ENCODE data around the gene XAGE1B.
"Not testable (repeated sequence)": the region's sequence is repeated elsewhere in the genome, so short reads cannot be mapped to it uniquely, and the experiment has no call there.

Gene XAGE1B

DNA sequence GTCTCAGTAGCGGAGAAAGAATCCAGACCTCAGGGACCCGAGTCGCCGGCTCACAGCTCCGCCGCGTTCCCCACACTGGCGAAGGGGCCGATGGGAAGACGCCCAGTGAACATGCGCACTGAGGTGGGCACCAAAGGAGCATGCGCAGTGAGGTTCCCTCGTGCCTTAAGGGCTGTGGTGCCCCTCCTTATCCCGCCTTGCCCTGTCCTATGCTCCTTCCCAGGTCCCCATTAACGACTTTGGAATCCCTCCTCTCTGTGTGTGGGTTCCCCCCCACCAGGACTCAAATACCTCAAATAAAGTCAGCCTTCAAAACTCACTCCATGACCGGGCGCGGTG lies at the start of gene XAGE1B:
Gene XAGE1B, minus strand, starts transcription at position 77 of the 339 bp plus-strand sequence. CDS start 1,536 bp downstream, outside the sequence.
- H3K9me3 ChIP-seq (ENCODE audit: control insufficient read depth, insufficient read depth, low read length); H3F3A ChIP-seq (ENCODE audit: control insufficient read depth, insufficient read depth); H3K4me3 ChIP-seq (ENCODE audit: low read length); H3K4me1 ChIP-seq (ENCODE audit: control insufficient read depth, low read length); H3K4me2 ChIP-seq (ENCODE audit: low read length); H4K20me1 ChIP-seq (ENCODE audit: control insufficient read depth, insufficient read depth, low read depth, low read length); H3K9me2 ChIP-seq (replicated peaks; ENCODE audit: control insufficient read depth, low read length); H3K79me2 ChIP-seq (ENCODE audit: control insufficient read depth, low read length); H3K27me3 ChIP-seq (ENCODE audit: control insufficient read depth, low read length); H3K27ac ChIP-seq (ENCODE audit: low read depth, low read length); H3K36me3 ChIP-seq (ENCODE audit: control insufficient read depth, low read length): not testable (repeated sequence)

DNA sequence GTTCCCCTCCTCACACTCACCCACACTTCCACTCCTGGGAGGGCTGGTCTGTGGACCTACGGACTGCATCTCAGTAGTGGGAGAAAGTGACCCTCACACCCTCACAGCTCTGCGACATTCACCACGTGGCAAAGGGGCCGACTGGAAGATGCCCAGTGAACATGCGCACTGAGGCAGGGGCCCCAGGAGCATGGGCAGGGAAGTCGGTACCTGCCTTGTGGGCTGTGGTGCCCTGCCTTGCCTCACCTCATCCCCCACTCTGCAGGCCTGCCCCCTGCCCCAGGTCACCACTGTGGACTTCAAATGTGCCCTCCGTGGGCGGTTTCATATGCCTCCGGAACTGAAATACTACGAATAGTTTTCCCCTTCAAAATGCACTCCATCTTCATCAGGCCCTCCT lies 46.2 kb upstream of the XAGE1B start:
- TF ChIP-seq, protein P1, sequence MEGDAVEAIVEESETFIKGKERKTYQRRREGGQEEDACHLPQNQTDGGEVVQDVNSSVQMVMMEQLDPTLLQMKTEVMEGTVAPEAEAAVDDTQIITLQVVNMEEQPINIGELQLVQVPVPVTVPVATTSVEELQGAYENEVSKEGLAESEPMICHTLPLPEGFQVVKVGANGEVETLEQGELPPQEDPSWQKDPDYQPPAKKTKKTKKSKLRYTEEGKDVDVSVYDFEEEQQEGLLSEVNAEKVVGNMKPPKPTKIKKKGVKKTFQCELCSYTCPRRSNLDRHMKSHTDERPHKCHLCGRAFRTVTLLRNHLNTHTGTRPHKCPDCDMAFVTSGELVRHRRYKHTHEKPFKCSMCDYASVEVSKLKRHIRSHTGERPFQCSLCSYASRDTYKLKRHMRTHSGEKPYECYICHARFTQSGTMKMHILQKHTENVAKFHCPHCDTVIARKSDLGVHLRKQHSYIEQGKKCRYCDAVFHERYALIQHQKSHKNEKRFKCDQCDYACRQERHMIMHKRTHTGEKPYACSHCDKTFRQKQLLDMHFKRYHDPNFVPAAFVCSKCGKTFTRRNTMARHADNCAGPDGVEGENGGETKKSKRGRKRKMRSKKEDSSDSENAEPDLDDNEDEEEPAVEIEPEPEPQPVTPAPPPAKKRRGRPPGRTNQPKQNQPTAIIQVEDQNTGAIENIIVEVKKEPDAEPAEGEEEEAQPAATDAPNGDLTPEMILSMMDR (IDR thresholded peaks at IDR 0.05; ENCODE audit: low read depth, low read length, poor library complexity, severe bottlenecking), result no peak
- TF ChIP-seq EZH2phosphoT487 (IDR thresholded peaks at IDR 0.05; ENCODE audit: borderline replicate concordance, low read length), result no peak
- Histone ChIP-seq H3K27ac (ENCODE audit: low read depth, low read length) (no peak overlapping the region), H3K4me1 (ENCODE audit: control insufficient read depth, low read length) (no peaks in the 10 kb centered on the region), H3F3A (ENCODE audit: control insufficient read depth, insufficient read depth) (no peaks in the 10 kb centered on the region), H3K9me3 (ENCODE audit: control insufficient read depth, insufficient read depth, low read length) (no peaks in the 10 kb centered on the region), H3K4me2 (ENCODE audit: low read length) (no peak overlapping the region), H3K36me3 (ENCODE audit: control insufficient read depth, low read length) (no peaks in the 10 kb centered on the region), H3K4me3 (ENCODE audit: low read length) (no peak overlapping the region), H3K79me2 (ENCODE audit: control insufficient read depth, low read length) (no peaks in the 10 kb centered on the region), H4K20me1 (ENCODE audit: control insufficient read depth, insufficient read depth, low read depth, low read length) (no peaks in the 10 kb centered on the region), H3K9me2 (replicated peaks; ENCODE audit: control insufficient read depth, low read length) (no peaks in the 10 kb centered on the region), H3K27me3 (ENCODE audit: control insufficient read depth, low read length) (no peaks in the 10 kb centered on the region)

DNA sequence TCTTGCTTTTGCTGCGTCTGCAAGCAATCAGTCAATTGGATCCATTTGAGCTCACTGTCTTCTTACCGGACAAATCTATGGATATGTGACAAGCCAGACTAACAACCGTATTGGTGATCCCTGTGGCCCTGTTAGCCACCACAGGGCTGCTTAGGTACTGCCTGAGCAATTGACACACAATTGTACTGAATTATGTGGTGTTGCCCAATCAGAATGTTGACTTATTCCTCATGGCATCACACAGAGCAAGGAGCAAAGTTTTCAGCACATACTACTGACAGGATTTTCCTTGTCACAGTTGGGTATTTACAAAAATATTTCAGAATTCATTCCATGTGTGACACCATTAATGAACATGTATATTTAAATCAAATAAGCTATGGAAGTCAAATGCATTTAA lies 41.3 kb upstream of the XAGE1B start:
- H3K36me3 ChIP-seq (ENCODE audit: control insufficient read depth, low read length), result no peaks in the 10 kb centered on the region
- H4K20me1 ChIP-seq (ENCODE audit: control insufficient read depth, insufficient read depth, low read depth, low read length), result no peaks in the 10 kb centered on the region
- TF ChIP-seq, protein P1 (IDR thresholded peaks at IDR 0.05; ENCODE audit: low read depth, low read length, poor library complexity, severe bottlenecking), result no peak
- TF ChIP-seq EZH2phosphoT487 (IDR thresholded peaks at IDR 0.05; ENCODE audit: borderline replicate concordance, low read length), result no peak
- H3K79me2 ChIP-seq (ENCODE audit: control insufficient read depth, low read length), result no peaks in the 10 kb centered on the region
- no peak overlapping the region for H3K4me2 ChIP-seq (ENCODE audit: low read length)
- no peaks in the 10 kb centered on the region for H3K9me3 ChIP-seq (ENCODE audit: control insufficient read depth, insufficient read depth, low read length)
- H3K27me3 ChIP-seq (ENCODE audit: control insufficient read depth, low read length), result no peaks in the 10 kb centered on the region
- H3K4me1 ChIP-seq (ENCODE audit: control insufficient read depth, low read length), result no peaks in the 10 kb centered on the region
- H3K4me3 ChIP-seq (ENCODE audit: low read length), result no peak overlapping the region
- H3F3A ChIP-seq (ENCODE audit: control insufficient read depth, insufficient read depth), result no peaks in the 10 kb centered on the region
- no peak overlapping the region for H3K27ac ChIP-seq (ENCODE audit: low read depth, low read length)
- no peaks in the 10 kb centered on the region for H3K9me2 ChIP-seq (replicated peaks; ENCODE audit: control insufficient read depth, low read length)

DNA sequence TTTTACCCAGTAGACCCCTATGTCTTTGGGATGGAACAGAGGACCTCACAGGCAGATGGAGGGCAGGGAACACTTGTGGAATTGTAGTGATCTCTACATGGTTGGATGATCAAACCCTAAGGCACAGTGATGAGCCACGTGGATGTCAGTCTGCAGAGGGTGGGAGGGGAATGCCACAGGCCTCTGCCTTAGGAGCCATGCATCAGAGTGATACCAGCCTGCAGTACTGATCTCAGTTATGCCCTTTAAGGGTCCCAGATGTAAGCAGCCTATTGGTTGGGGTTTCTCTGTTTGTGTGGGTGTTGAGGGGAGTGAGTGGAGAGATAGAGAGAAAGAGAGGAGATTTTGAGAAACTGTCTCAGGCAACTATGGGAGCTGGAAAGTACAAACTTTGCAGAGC lies 39.9 kb upstream of the XAGE1B start:
- H3K9me3 ChIP-seq (ENCODE audit: control insufficient read depth, insufficient read depth, low read length), result no peaks in the 10 kb centered on the region
- H4K20me1 ChIP-seq (ENCODE audit: control insufficient read depth, insufficient read depth, low read depth, low read length), result no peaks in the 10 kb centered on the region
- no peak overlapping the region for H3K27ac ChIP-seq (ENCODE audit: low read depth, low read length)
- H3K9me2 ChIP-seq (replicated peaks; ENCODE audit: control insufficient read depth, low read length), result no peaks in the 10 kb centered on the region
- H3K4me3 ChIP-seq (ENCODE audit: low read length), result no peak overlapping the region
- H3K27me3 ChIP-seq (ENCODE audit: control insufficient read depth, low read length), result no peaks in the 10 kb centered on the region
- no peaks in the 10 kb centered on the region for H3K4me1 ChIP-seq (ENCODE audit: control insufficient read depth, low read length)
- no peaks in the 10 kb centered on the region for H3F3A ChIP-seq (ENCODE audit: control insufficient read depth, insufficient read depth)
- no peaks in the 10 kb centered on the region for H3K36me3 ChIP-seq (ENCODE audit: control insufficient read depth, low read length)
- TF ChIP-seq, protein P1 (IDR thresholded peaks at IDR 0.05; ENCODE audit: low read depth, low read length, poor library complexity, severe bottlenecking), result no peak
- no peak for TF ChIP-seq EZH2phosphoT487 (IDR thresholded peaks at IDR 0.05; ENCODE audit: borderline replicate concordance, low read length)
- H3K79me2 ChIP-seq (ENCODE audit: control insufficient read depth, low read length), result no peaks in the 10 kb centered on the region
- no peak overlapping the region for H3K4me2 ChIP-seq (ENCODE audit: low read length)

Measured in DOHH2 (cell line).